ENCODE results near the gene KANK4.

GRCh38 chr1:62194651-62195544 lies 124.3 kb downstream of the KANK4 start, which contains the start of gene L1TD1:
- TF ChIP-seq EP300 (IDR thresholded peaks at IDR 0.05) (no peak), CTCF (IDR thresholded peaks at IDR 0.05) (no peak)
